K562 (cell line): ENCODE data around the gene ZSCAN12. TPM values are rescaled to one million over a fixed set of nuclear protein-coding genes. Genes with fewer than 3 reads are reported as not detected.

Source experiments
- DLX4 ChIP-seq: fragments of 250-450 bp; sonication (Bioruptor Pico); IDR thresholded peaks from 2 replicates; pipeline ENCODE4 v1.6.1; 2021; ENCODE audit warnings: mild to moderate bottlenecking
- EP400 ChIP-seq: fragments of 450-650 bp; IDR thresholded peaks from 2 replicates; pipeline ENCODE4 v1.6.1; 2017; ENCODE audit warnings: antibody characterized with exemption, mild to moderate bottlenecking, moderate library complexity
- HDAC2 ChIP-seq: fragments of 450-650 bp; IDR thresholded peaks from 2 replicates; pipeline ENCODE4 v1.6.1; 2016; ENCODE audit warnings: mild to moderate bottlenecking
- HDAC8 ChIP-seq: fragments of 450-650 bp; IDR thresholded peaks from 2 replicates; pipeline ENCODE4 v1.6.1; 2016; ENCODE audit warnings: mild to moderate bottlenecking, missing genetic modification characterization, moderate library complexity, missing compliant biosample characterization
- KDM4B ChIP-seq, 2 experiments: fragments of 450-650 bp in 1 of 2; sonication (generic) in 1 of 2; IDR thresholded peaks; 2 replicates each; pipeline ENCODE4 v1.6.1; 2016 to 2017; ENCODE audit warnings: borderline replicate concordance in 2 of 2, antibody characterized with exemption in 1 of 2, low read depth in 1 of 2, mild to moderate bottlenecking in 1 of 2
- MTF1 ChIP-seq: fragments of 250-450 bp; sonication (Bioruptor Pico); IDR thresholded peaks from 2 replicates; pipeline ENCODE4 v1.9.0; 2021; ENCODE audit warnings: moderate library complexity, mild to moderate bottlenecking, inconsistent platforms, borderline replicate concordance
- NCOA2 ChIP-seq, 2 experiments: fragments of 450-650 bp; IDR thresholded peaks; 2 replicates each; pipeline ENCODE4 v1.6.1; 2018; ENCODE audit warnings: mild to moderate bottlenecking in 2 of 2, moderate library complexity in 1 of 2; ENCODE audit not compliant: partially characterized antibody in 2 of 2
- NFE2 ChIP-seq: IDR thresholded peaks from 2 replicates; pipeline ENCODE4 v1.6.1; 2014; ENCODE audit warnings: antibody characterized with exemption, low read depth
- NR3C1 ChIP-seq: sonication (generic); formaldehyde crosslinking; IDR thresholded peaks from 2 replicates; pipeline ENCODE4 v1.8.1; 2022; ENCODE audit warnings: missing genetic modification reagents
- PHB2 ChIP-seq: fragments of 450-650 bp; IDR thresholded peaks from 2 replicates; pipeline ENCODE4 v1.6.1; 2017; ENCODE audit warnings: low read depth
- POLR2A ChIP-seq: fragments of 450-650 bp; conservative IDR thresholded peaks from 2 replicates; pipeline ENCODE4 v1.6.1; 2016
- RBFOX2 ChIP-seq: fragments of 200-400 bp; formaldehyde crosslinking; IDR thresholded peaks from 2 replicates; pipeline ENCODE4 v1.6.1; 2017; ENCODE audit warnings: low read depth, mild to moderate bottlenecking, low read length, moderate library complexity
- SRSF7 ChIP-seq: fragments of 200-400 bp; formaldehyde crosslinking; optimal IDR thresholded peaks from 2 replicates; pipeline ENCODE3; 2017; ENCODE audit warnings: mild to moderate bottlenecking, low read depth, low read length
- TCFL5 ChIP-seq: fragments of 250-450 bp; sonication (Bioruptor Pico); conservative IDR thresholded peaks from 2 replicates; pipeline ENCODE4 v1.6.1; 2021; ENCODE audit warnings: mild to moderate bottlenecking, moderate library complexity, matching md5 sums
- ZBTB40 ChIP-seq, 2 experiments: fragments of 450-650 bp in 1 of 2; sonication (generic) in 1 of 2; formaldehyde crosslinking in 1 of 2; IDR thresholded peaks; 2 replicates each; pipeline versions ENCODE4 v1.7.1 to v1.9.0; 2016 to 2022; ENCODE audit warnings: inconsistent platforms in 1 of 2, mild to moderate bottlenecking in 1 of 2, missing genetic modification reagents in 1 of 2
- ZNF134 ChIP-seq: fragments of 250-450 bp; sonication (Bioruptor Pico); conservative IDR thresholded peaks from 2 replicates; pipeline ENCODE4 v1.4.0; 2020
- ZNF518B ChIP-seq: fragments of 250-450 bp; sonication (Bioruptor Pico); IDR thresholded peaks from 2 replicates; pipeline ENCODE4 v1.5.0; 2021; ENCODE audit warnings: mild to moderate bottlenecking, moderate library complexity
- polyA plus RNA-seq, 8 experiments: library from polyadenylated mRNA; depleted of rRNA in 4 of 8; stranded (reverse) in 5 of 8; unstranded in 3 of 8; fragments of >200 nt; fragmentation: Nextera tagmentation in 2 of 8; fragmentation: Illumina TruSeq in 1 of 8; extraction: Ambion mirVana in 2 of 8; extraction: Trizol in 1 of 8; gene quantifications; 2 replicates each; pipeline versions ENCODE4 v1.2.1 to v1.2.3, GENCODE V29; 2011 to 2014; ENCODE audit warnings: inconsistent platforms in 1 of 8, missing spikeins in 1 of 8
- total RNA-seq, 7 experiments: library from RNA; depleted of rRNA in 6 of 7; stranded (reverse); fragments of >200 nt in 6 of 7; fragmentation: Illumina TruSeq in 2 of 7; extraction: Trizol in 2 of 7; gene quantifications; 2 replicates each; pipeline versions ENCODE4 v1.2.1 to v1.2.3, GENCODE V29; 2011 to 2021; ENCODE audit warnings: low replicate concordance in 1 of 7

Gene ZSCAN12
- total and polyA plus RNA-seq, 9 of the 15 experiments (the other 6 are each of a cell fraction or from before 2014, with no cell fraction given) = 2.5 to 19.6 (median 12.5) TPM

- TF ChIP-seq KDM4B (IDR thresholded peaks at IDR 0.05; ENCODE audit: borderline replicate concordance in 2 of 2, low read depth in 1 of 2) (no peak), NCOA2 (IDR thresholded peaks at IDR 0.05; ENCODE audit: partially characterized antibody in 2 of 2) (no peak), RBFOX2 (no peak), PHB2 (no peak), ZNF134 (CRISPR knock-in tag) (0 out of 2 replicates have a peak, but pooled peaks have one; percentile 14), HDAC8 (tag) (no peak), SRSF7 (no peak), ZNF518B (CRISPR knock-in tag) (no peak), EP400 (no peak), MTF1 (CRISPR knock-in tag) (no peak), HDAC2 (no peak), NFE2 (peak; percentile 87), POLR2A (no peak), ZBTB40 (IDR thresholded peaks at IDR 0.05) (no peak), ZBTB40 (CRISPR knock-in tag; IDR thresholded peaks at IDR 0.05) (no peak), NR3C1 (CRISPR knock-in tag) (no peak), TCFL5 (no peak), DLX4 (no peak)
Measured at GRCh38 chr6:28357036-28357435, 42.5 kb downstream of the ZSCAN12 start (continued).
